ENCODE measurements around the gene IDH3B. TPM values are rescaled to one million over a fixed set of nuclear protein-coding genes. Genes with fewer than 3 reads are reported as not detected.
A peak's percentile ranks its signal among the peaks of the same experiment; 100 is the strongest.

Gene IDH3B
- 38.5 TPM for polyA plus RNA-seq (2013, experiment 1 of 2)
- 39.5 TPM for polyA plus RNA-seq (2013, experiment 2 of 2)

DNA sequence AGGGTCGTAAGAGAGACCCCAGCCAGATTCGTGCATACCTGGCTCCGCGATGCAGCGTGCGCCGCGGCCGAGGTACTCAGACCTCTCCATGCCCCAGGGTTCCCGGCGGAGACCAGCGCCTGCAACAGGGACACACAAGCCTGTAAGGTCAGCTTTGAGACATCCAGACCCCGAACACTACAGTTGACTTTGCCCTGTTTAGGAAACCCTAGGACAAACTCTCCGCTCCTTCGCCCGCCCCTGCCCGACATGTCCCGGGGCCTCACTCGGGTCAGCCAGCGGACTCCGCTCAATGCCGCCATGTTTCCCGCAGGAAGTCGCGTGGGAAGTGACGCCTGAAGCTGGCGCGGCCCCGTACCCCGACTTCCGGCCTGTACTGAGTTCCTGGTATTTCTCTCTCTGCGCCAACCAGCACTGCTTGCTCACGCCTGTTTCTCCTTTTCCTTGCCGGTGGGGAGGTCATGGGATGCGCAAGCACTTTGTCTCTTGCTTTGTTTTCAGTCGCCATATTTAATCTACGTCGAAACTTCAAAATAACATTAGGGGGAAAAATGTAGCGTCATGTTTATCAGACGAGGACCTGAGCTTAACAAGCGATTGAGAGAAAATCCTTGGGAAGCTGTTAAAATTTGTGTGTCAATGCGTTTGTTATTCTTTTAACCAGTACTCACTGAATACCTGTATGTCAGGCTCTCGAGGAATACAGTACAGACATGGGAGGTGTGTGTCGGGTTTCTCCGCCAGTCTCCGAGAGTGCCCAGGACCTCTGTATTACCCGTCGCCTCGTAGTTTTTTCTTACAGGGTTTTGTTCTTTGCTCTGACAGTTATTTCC is at the start of gene IDH3B:
Gene IDH3B (minus strand): TSS at position 330 of the 833 bp plus-strand sequence. CDS start 28 bp downstream, at position 302.
- H3K9ac ChIP-seq (ENCODE audit: low read length) = peak within 1 kb of the TSS; percentile 98
- H2BK5ac ChIP-seq (ENCODE audit: low read depth, low read length, poor library complexity, severe bottlenecking) = no peak within 1 kb of the TSS
- H3K4me2 ChIP-seq (ENCODE audit: low read length, poor library complexity, severe bottlenecking) = peak within 1 kb of the TSS; percentile 97
- H2BK15ac ChIP-seq (ENCODE audit: low read depth, poor library complexity, severe bottlenecking) = no peak within 1 kb of the TSS
- 19% methylated on average over 45 of the region's 49 CpGs for WGBS
- no peaks in the 10 kb centered on the region for H3K9me3 ChIP-seq (ENCODE audit: control insufficient read depth, low read length)
- no peak within 1 kb of the TSS for H3K14ac ChIP-seq (ENCODE audit: low read length in 2 of 2)
- peaks cover 26 to 32% of the 10 kb centered on the region in 2 experiments for H3K36me3 ChIP-seq (ENCODE audit: control insufficient read depth in 1 of 2, insufficient read depth in 2 of 2, low read depth in 1 of 2, low read length in 2 of 2)
- no peak within 1 kb of the TSS for H2BK12ac ChIP-seq (ENCODE audit: low read length in 2 of 2)
- peaks cover 9 to 12% of the 10 kb centered on the region in 2 experiments for H3K27me3 ChIP-seq (ENCODE audit: control insufficient read depth in 1 of 2, insufficient read depth in 1 of 2, low read length in 2 of 2)
- H3K4ac ChIP-seq (ENCODE audit: low read depth in 1 of 2, low read length in 2 of 2) = peak within 1 kb of the TSS; percentile 64 to 84
- no peak within 1 kb of the TSS for H3K23ac ChIP-seq (ENCODE audit: low read length in 2 of 2)
- H2BK120ac ChIP-seq (ENCODE audit: low read depth, low read length) = no peak within 1 kb of the TSS
- peak within 1 kb of the TSS; percentile 71 for H4K91ac ChIP-seq (ENCODE audit: low read length)
- peak within 1 kb of the TSS; percentile 95 to 96 for H3K4me3 ChIP-seq (ENCODE audit: insufficient read depth in 1 of 2, low read depth in 1 of 2, low read length in 2 of 2)
- peak within 1 kb of the TSS; percentile 49 to 80 for H3K18ac ChIP-seq (ENCODE audit: low read depth in 1 of 2, low read length in 2 of 2)
- peaks cover 22% of the 10 kb centered on the region for H3K79me1 ChIP-seq (replicated peaks; ENCODE audit: low read length, poor library complexity, severe bottlenecking)
- peak within 1 kb of the TSS; percentile 94 for H4K8ac ChIP-seq (ENCODE audit: low read length)
- H3K4me1 ChIP-seq (ENCODE audit: control insufficient read depth, insufficient read depth, low read depth, low read length) = peaks cover 4% of the 10 kb centered on the region
- peak within 1 kb of the TSS; percentile 46 for H2AFZ ChIP-seq (ENCODE audit: low read depth, low read length)
- H2AK5ac ChIP-seq (ENCODE audit: low read length, severe bottlenecking) = peak within 1 kb of the TSS; percentile 72
- peak within 1 kb of the TSS; percentile 66 for H3K27ac ChIP-seq (ENCODE audit: low read length, poor library complexity, severe bottlenecking)
- peak; percentile 93 for DNase-seq

DNA sequence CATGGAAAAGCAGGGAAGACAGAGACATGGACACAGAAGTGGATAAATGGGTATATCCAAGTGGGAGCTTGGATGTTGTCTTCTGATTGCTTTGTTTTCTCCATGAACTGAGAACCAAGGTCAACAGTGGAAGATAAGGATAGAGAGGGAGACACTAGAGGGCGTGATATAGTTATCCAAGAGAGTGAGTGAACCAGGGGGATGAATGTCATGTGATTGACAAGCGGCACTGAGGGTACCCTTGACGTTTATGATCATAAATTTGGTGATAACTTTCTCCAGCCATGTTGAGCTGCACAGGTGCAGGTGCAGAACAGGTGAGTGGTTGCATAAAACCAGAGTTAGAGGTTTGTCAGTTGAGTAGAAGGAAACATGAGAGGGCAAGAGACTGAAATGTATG is 49.3 kb upstream of the IDH3B start:
- Histone ChIP-seq H3K27me3 (ENCODE audit: control insufficient read depth in 1 of 2, insufficient read depth in 1 of 2, low read length in 2 of 2) (peaks cover 51 to 54% of the 10 kb centered on the region in 2 experiments), H3K23ac (ENCODE audit: low read length in 2 of 2) (no peak overlapping the region), H2AK5ac (ENCODE audit: low read length, severe bottlenecking) (no peak overlapping the region), H3K4me2 (ENCODE audit: low read length, poor library complexity, severe bottlenecking) (no peak overlapping the region), H3K4me1 (ENCODE audit: control insufficient read depth, insufficient read depth, low read depth, low read length) (peaks cover 1% of the 10 kb centered on the region), H4K91ac (ENCODE audit: low read length) (no peak overlapping the region), H2BK12ac (ENCODE audit: low read length in 2 of 2) (no peak overlapping the region), H2BK120ac (ENCODE audit: low read depth, low read length) (no peak overlapping the region), H3K18ac (ENCODE audit: low read depth in 1 of 2, low read length in 2 of 2) (no peak overlapping the region), H3K4me3 (ENCODE audit: insufficient read depth in 1 of 2, low read depth in 1 of 2, low read length in 2 of 2) (no peak overlapping the region), H3K36me3 (ENCODE audit: control insufficient read depth in 1 of 2, insufficient read depth in 2 of 2, low read depth in 1 of 2, low read length in 2 of 2) (no peaks in the 10 kb centered on the region), H3K79me1 (replicated peaks; ENCODE audit: low read length, poor library complexity, severe bottlenecking) (no peaks in the 10 kb centered on the region), H2AFZ (ENCODE audit: low read depth, low read length) (no peak overlapping the region), H3K4ac (ENCODE audit: low read depth in 1 of 2, low read length in 2 of 2) (no peak overlapping the region), H3K27ac (ENCODE audit: low read length, poor library complexity, severe bottlenecking) (no peak overlapping the region), H3K9ac (ENCODE audit: low read length) (no peak overlapping the region), H3K14ac (ENCODE audit: low read length in 2 of 2) (no peak overlapping the region), H4K8ac (ENCODE audit: low read length) (no peak overlapping the region), H2BK5ac (ENCODE audit: low read depth, low read length, poor library complexity, severe bottlenecking) (no peak overlapping the region), H2BK15ac (ENCODE audit: low read depth, poor library complexity, severe bottlenecking) (no peak overlapping the region), H3K9me3 (ENCODE audit: control insufficient read depth, low read length) (no peaks in the 10 kb centered on the region)
- no peak for DNase-seq
- WGBS = 11% methylated on average over 3 of the region's 3 CpGs

DNA sequence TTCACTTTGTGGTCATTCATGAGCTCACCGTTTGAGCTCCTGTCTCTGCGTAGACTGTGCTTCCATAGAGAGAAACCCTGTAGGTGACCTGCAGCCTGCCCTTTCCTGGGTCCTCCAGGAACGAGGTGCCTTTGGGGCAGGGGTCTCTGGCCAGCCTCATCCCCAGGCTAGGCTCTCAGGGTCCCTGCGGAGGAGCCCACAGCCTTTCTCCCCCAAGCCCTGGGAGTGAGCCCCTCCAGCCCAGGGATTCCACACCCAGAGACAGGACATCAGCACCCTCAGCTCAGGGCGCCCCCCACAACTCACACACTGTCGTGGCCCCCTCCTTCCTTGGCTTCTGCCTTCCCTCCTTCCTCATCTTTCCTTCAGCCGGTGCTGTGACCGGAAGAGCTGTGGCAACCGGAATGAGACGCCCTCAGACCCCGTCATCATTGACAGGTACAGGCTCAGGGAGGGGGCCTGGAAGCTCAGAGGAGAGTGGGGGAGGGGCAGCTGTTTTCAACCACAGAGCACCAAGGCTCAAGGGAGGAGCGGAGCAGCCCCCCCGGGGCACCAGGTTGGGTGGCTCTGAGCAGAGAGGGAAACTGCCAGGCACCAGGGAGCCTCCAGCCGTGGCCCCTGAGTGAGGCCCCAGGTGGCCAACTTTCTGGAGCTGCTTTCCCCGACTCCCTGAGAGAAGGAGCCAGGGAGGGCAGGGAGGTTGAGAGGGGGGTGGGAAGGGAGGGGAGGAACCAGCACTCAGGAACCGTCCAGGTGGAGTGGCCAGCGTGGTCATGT is 45.4 kb upstream of the IDH3B start:
- 51% methylated on average over 17 of the region's 17 CpGs for WGBS
- H4K8ac ChIP-seq (ENCODE audit: low read length) = no peak overlapping the region
- no peak overlapping the region for H3K14ac ChIP-seq (ENCODE audit: low read length in 2 of 2)
- H3K4me2 ChIP-seq (ENCODE audit: low read length, poor library complexity, severe bottlenecking) = no peak overlapping the region
- H4K91ac ChIP-seq (ENCODE audit: low read length) = no peak overlapping the region
- H3K4ac ChIP-seq (ENCODE audit: low read depth in 1 of 2, low read length in 2 of 2) = no peak overlapping the region
- no peaks in the 10 kb centered on the region for H3K36me3 ChIP-seq (ENCODE audit: control insufficient read depth in 1 of 2, insufficient read depth in 2 of 2, low read depth in 1 of 2, low read length in 2 of 2)
- H3K23ac ChIP-seq (ENCODE audit: low read length in 2 of 2) = no peak overlapping the region
- no peak overlapping the region for H3K9ac ChIP-seq (ENCODE audit: low read length)
- no peak overlapping the region for H2BK15ac ChIP-seq (ENCODE audit: low read depth, poor library complexity, severe bottlenecking)
- H3K18ac ChIP-seq (ENCODE audit: low read depth in 1 of 2, low read length in 2 of 2) = no peak overlapping the region
- no peak overlapping the region for H2AFZ ChIP-seq (ENCODE audit: low read depth, low read length)
- peaks cover 90% of the 10 kb centered on the region in 2 experiments for H3K27me3 ChIP-seq (ENCODE audit: control insufficient read depth in 1 of 2, insufficient read depth in 1 of 2, low read length in 2 of 2)
- no peak overlapping the region for H3K27ac ChIP-seq (ENCODE audit: low read length, poor library complexity, severe bottlenecking)
- DNase-seq = no peak
- peaks cover 5% of the 10 kb centered on the region for H3K4me1 ChIP-seq (ENCODE audit: control insufficient read depth, insufficient read depth, low read depth, low read length)
- no peak overlapping the region for H3K4me3 ChIP-seq (ENCODE audit: insufficient read depth in 1 of 2, low read depth in 1 of 2, low read length in 2 of 2)
- H2BK120ac ChIP-seq (ENCODE audit: low read depth, low read length) = no peak overlapping the region
- no peaks in the 10 kb centered on the region for H3K79me1 ChIP-seq (replicated peaks; ENCODE audit: low read length, poor library complexity, severe bottlenecking)
- no peak overlapping the region for H2AK5ac ChIP-seq (ENCODE audit: low read length, severe bottlenecking)
- no peaks in the 10 kb centered on the region for H3K9me3 ChIP-seq (ENCODE audit: control insufficient read depth, low read length)
- H2BK12ac ChIP-seq (ENCODE audit: low read length in 2 of 2) = no peak overlapping the region
- no peak overlapping the region for H2BK5ac ChIP-seq (ENCODE audit: low read depth, low read length, poor library complexity, severe bottlenecking)

DNA sequence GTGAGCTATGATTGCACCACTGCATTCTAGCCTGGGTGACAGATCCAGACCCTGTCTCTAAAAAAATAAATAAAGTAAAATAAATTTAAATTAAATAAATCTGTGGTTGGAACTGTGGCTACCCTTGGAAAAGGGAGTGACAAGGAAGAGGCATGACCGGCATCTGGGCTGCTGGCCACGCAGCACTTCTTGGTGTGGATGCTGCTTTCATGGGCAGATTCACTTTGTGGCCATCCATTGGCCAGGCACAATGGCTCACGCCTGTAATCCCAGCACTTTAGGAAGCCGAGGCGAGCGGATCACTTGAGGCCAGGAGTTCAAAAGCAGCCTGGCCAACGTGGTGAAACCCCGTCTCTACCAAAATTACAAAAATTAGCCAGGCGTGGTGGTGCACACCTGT is 44.6 kb upstream of the IDH3B start:
- no peak overlapping the region for H3K23ac ChIP-seq (ENCODE audit: low read length in 2 of 2)
- no peak overlapping the region for H2BK5ac ChIP-seq (ENCODE audit: low read depth, low read length, poor library complexity, severe bottlenecking)
- no peak overlapping the region for H2AFZ ChIP-seq (ENCODE audit: low read depth, low read length)
- H3K27ac ChIP-seq (ENCODE audit: low read length, poor library complexity, severe bottlenecking) = no peak overlapping the region
- no peaks in the 10 kb centered on the region for H3K79me1 ChIP-seq (replicated peaks; ENCODE audit: low read length, poor library complexity, severe bottlenecking)
- no peak overlapping the region for H2BK120ac ChIP-seq (ENCODE audit: low read depth, low read length)
- no peak overlapping the region for H3K4me2 ChIP-seq (ENCODE audit: low read length, poor library complexity, severe bottlenecking)
- H4K8ac ChIP-seq (ENCODE audit: low read length) = no peak overlapping the region
- WGBS = 94% methylated on average over 9 of the region's 9 CpGs
- no peak overlapping the region for H3K18ac ChIP-seq (ENCODE audit: low read depth in 1 of 2, low read length in 2 of 2)
- H3K9me3 ChIP-seq (ENCODE audit: control insufficient read depth, low read length) = no peaks in the 10 kb centered on the region
- no peak overlapping the region for H4K91ac ChIP-seq (ENCODE audit: low read length)
- no peak overlapping the region for H2AK5ac ChIP-seq (ENCODE audit: low read length, severe bottlenecking)
- H3K4me1 ChIP-seq (ENCODE audit: control insufficient read depth, insufficient read depth, low read depth, low read length) = peaks cover 5% of the 10 kb centered on the region
- H2BK12ac ChIP-seq (ENCODE audit: low read length in 2 of 2) = no peak overlapping the region
- no peak overlapping the region for H3K14ac ChIP-seq (ENCODE audit: low read length in 2 of 2)
- H3K27me3 ChIP-seq (ENCODE audit: control insufficient read depth in 1 of 2, insufficient read depth in 1 of 2, low read length in 2 of 2) = peaks cover 91% of the 10 kb centered on the region in 2 experiments
- no peak overlapping the region for H2BK15ac ChIP-seq (ENCODE audit: low read depth, poor library complexity, severe bottlenecking)
- DNase-seq = no peak
- no peak overlapping the region for H3K9ac ChIP-seq (ENCODE audit: low read length)
- no peak overlapping the region for H3K4me3 ChIP-seq (ENCODE audit: insufficient read depth in 1 of 2, low read depth in 1 of 2, low read length in 2 of 2)
- H3K36me3 ChIP-seq (ENCODE audit: control insufficient read depth in 1 of 2, insufficient read depth in 2 of 2, low read depth in 1 of 2, low read length in 2 of 2) = no peaks in the 10 kb centered on the region
- no peak overlapping the region for H3K4ac ChIP-seq (ENCODE audit: low read depth in 1 of 2, low read length in 2 of 2)

Data from mesenchymal stem cell (in vitro differentiated cells and primary cell).